H54 (cell line): ENCODE results near the gene GTF2B.
"Not testable (repeated sequence)": the region's sequence is repeated elsewhere in the genome, so short reads cannot be mapped to it uniquely, and the experiment has no call there.

ENCODE experiments used
- DNase-seq: peaks from one replicate; pipeline ENCODE4 v3.0.0; 2011; ENCODE audit warnings: low spot score, mixed read lengths; ENCODE audit not compliant: insufficient read length
- FAIRE-seq: peaks from 3 replicates; lab custom pipeline; 2011; peaks lifted over from hg19 to GRCh38; lab: Jason Lieb, UNC
- POLR2A ChIP-seq: IDR thresholded peaks from 2 replicates; pipeline ENCODE4 v1.6.1; 2011; ENCODE audit warnings: low read depth, mild to moderate bottlenecking, low read length

GTF2B gene

DNA sequence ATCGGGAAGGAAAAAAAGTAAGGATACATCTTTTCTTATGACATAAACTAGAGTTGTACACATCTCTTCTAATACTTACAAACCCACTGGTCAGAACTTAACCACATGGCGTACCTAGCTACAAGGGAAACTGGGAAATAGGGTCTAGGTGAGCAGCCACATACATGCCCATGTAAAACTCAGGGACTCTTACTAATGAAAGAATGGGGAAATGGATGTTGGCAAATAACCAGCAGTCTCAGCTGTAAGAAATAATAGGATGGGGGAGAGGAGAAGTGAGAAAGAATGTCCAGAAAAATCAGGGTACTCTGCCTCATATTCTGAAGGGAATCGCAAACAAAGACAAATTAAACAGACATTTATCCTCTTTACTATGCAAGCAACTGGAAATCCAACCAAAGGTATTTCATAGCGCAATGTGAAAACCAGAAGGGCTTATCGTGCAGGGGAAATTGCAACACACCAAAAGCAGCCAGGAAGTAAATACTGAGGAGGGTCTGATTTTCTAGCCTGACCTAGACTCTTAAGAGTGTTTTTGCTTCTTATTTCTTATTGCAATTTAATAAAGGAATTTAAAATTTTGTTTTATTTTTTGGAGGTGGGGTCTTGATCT, 17.5 kb downstream of the GTF2B start:
- FAIRE-seq (no peak), DNase-seq (no peak)
- TF ChIP-seq POLR2A = no peak

DNA sequence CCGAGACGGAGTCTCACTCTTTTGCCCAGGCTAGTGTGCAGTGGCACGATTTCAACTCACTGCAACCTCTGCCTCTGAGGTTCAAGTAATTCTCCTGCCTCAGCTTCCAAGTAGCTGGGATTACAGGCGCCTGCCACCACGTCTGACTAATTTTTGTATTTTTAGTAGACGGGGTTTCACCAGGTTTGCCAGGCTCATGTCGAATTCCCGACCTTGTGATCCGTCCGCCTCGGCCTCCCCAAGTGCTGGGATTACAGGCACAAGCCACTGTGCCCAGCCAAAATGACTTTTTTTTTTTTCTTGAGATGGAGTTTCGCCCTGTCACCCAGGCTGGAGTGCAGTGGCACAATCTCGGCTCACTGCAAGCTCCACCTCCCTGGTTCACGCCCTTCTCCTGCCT, 21.7 kb downstream of the GTF2B start:
- not testable (repeated sequence) for DNase-seq, FAIRE-seq

DNA sequence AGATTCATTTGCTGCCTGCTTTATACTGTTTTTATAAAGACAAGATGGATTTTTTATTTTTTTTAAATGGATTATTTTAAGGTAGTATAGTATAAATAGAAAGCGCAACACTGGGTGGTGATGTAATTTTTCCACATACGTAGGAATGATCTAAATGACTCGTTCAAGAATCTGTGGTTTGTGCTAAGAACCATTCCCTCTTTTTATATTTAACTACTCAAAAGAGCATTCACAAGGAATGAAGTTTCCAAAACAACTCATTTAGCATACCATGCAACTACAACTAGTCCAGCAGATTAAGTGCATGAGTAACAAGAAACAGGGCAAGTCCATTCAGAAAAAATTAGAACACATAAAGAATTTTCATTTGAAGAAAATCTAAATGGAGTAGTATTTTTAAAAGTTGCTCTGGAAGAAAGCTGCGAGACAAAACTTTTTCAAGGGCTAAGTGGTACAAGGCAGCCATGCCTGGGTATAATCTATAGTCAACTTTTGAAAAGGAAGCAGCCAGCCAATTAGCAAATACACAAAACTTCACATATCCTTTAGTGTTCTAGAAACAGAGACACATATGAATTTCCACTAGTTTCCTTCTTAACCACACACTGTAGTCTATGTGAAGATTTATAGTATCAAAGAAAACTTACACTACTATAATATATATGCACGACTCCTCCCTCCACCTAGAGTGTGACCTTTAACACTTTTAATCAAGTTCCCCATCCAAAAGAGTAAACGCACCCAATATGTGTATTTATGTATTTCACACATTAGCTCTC, 23.4 kb downstream of the GTF2B start:
- peak; percentile 64 for FAIRE-seq
- no peak for TF ChIP-seq POLR2A
- no peak for DNase-seq

GRCh38 chr1:88851303-88852063, 39.9 kb downstream of the GTF2B start:
- no peak for TF ChIP-seq POLR2A
- DNase-seq = no peak
- no peak for FAIRE-seq

DNA sequence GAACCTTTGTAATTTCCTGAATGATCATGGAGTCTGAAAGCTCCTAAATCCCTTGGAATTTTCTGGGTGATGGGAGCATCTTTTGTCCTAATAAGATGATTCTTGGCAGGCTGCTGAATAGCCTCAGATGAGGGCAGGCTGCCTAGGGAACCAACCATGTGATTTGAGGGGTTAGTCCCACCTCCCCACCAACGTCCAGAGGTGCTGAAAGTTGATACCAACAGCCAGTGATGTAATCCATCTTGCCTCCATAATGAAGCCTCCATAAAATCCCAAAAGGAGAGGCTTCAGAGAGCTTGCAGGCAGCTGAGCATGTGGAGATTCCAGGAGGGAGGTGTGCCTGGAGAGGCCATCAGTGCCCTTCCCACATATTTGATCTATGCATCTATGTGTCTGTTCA, 43.7 kb downstream of the GTF2B start:
- DNase-seq = no peak
- FAIRE-seq = no peak
- no peak for TF ChIP-seq POLR2A

DNA sequence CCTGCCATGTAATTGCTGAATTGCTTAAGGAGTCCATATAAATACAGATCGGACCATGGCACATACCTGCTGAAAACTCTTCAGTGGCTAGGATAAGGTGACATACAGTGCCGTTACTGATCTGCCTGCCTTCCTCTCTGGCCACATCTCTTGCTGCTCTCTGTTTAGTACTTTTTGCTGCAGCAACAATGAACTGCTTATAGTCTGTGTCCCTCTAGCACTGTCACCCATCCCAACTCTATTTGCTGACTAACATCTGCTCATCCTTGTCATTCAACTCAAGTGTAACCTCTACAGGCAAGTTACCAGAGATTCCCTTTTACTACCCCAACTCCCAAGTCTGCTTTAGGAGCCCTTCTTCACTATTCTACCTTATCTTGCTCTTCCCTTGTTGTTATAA, 65.6 kb downstream of the GTF2B start:
- DNase-seq (no peak), FAIRE-seq (no peak)
- no peak for TF ChIP-seq POLR2A

DNA sequence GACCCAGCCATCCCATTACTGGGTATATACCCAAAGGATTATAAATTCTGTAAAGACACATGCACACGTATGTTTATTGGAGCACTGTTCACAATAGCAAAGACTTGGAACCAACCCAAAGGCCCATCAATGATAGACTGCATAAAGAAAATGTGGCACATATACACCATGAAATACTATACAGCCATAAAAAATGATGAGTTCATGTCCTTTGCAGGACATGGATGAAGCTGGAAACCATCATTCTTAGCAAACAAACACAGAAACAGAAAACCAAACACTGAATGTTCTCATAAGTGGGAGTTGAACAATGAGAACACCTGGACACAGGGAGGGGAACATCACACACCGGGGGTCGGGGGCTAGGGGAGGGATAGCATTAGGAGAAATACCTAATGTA, 71.7 kb downstream of the GTF2B start:
- not testable (repeated sequence) for FAIRE-seq, DNase-seq

DNA sequence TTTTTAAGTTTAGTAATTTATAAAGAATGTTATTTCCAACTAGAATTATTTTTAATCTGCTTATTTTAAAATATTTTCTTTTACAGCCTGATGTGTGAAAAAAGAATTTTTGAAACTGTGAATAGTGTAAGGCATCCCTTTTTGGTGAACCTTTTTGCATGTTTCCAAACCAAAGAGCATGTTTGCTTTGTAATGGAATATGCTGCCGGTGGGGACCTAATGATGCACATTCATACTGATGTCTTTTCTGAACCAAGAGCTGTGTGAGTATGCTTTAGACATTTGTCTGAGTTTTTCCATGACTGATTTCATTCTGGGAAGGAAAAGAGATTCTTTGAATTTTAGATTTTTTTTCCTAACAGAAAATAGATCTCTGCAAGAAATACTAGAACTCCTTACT, 77.9 kb downstream of the GTF2B start:
- TF ChIP-seq POLR2A = no peak
- no peak for DNase-seq
- no peak for FAIRE-seq

DNA sequence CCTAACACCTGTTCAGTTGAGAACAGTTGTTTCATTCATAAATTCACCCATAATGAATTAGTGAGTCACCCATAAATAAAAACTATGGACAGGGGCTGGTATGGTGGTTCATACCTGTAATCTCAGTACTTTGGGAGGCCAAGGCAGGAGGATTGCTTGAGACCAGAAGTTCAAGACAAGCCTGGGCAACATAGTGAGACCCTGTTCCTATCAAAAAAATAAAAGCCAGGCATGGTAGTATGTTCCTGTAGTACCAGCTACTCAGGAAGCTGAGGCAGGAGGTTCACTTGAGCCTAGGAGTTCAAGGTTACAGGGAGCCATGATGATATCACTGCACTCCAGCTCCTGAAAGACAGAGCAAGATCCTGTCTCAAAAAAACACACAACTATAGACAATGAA, 79.0 kb downstream of the GTF2B start:
- no peak for FAIRE-seq
- TF ChIP-seq POLR2A = no peak
- no peak for DNase-seq

GRCh38 chr1:88803444-88803843, 87.9 kb downstream of the GTF2B start:
- DNase-seq (no peak), FAIRE-seq (no peak)
- TF ChIP-seq POLR2A = no peak

DNA sequence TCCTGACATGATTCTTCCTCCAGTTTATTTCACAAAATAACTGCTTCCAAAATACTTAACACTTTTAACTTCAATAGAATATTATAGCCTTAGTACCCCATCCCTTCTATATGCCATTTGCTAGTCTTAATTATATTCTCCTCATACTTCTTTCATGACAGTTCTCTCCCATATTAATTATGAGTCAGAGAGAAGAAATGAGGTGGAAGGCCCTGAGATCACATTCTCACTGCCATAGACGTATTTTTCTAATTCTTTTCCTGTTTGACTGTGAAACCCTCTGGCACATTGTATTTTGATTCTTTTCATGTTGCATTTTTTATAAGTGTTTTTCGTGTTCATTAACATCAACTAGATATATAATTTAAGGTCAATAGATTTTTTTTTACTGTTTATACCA, 88.4 kb downstream of the GTF2B start:
- DNase-seq (no peak), FAIRE-seq (no peak)
- TF ChIP-seq POLR2A = no peak
